HL-60/S4 (cell line): ENCODE data around the gene CHMP4A.

Experiments used
- in situ Hi-C: fragments of 300-500 bp; cut with MboI; formaldehyde crosslinking; loops from 2 replicates; pipeline ENCODE4 v1.14.3; 2022; ENCODE audit warnings: low sequenced_read_pairs

The CHMP4A gene

GRCh38 chr14:24212924-24213865, at the start of gene CHMP4A:
Gene CHMP4A, minus strand, starts transcription at chr14:24213488. Its CDS starts 49 bp downstream, at chr14:24213439.
- in situ Hi-C loops: no loop called here

GRCh38 chr14:24261969-24262327, 48.7 kb upstream of the CHMP4A start:
- in situ Hi-C loops: no loop called here

DNA sequence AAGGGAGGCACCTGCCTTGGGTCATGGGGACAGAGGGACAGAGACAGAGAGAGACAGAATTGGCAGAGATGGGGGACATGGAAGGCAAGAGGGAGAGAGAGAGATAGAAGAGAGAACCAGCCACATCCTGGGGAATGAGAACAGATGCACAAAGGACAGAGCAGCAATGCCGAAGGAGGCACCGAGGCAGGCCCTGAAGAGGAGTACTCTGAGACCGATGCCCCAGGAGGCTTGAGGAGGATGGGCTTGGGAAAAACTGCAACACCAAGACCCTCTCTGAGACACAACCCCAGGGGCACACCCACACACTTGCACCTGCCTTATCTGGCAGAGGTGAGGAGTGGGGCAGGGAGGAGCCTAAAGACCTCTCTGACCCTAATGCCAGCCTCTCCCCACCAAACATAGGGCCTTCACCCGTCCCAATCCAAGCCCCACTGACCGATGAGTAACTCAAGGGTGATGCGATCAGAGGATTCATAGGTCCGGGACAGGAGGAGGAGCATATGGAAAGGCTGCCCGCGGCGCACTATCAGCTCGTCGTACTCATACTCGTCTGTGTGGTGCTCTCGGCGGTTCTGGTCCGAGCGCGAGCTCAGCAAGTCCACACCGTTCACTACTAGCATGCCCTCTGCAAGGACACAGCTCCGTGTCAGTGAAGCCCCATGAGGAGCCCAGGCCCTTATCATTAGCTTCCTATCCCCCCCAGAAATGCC, 48.1 kb upstream of the CHMP4A start:
- in situ Hi-C loops: no loop called here

DNA sequence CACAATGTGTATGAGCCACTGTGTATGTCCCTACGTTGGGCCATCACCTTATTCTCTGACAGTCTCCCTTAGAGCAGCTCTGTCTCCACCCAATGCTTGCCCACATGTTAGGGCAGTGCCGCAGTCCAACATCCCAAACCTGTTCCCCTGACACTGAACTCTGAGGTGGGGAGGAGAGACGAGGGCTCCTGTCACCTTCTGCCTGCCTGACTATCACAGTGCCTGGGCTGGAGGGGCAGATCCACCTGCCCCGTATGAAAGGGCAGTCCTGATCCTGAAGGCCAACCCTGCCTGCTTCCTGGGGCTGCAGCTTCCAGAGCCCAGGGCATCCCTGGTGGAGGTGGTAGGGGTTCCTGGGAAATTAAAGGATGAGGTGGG, 47.5 kb upstream of the CHMP4A start:
- in situ Hi-C loops: no loop called here

- in situ Hi-C loops: no loop called here
These were observed 46.9 kb upstream of the CHMP4A start for GRCh38 chr14:24260026-24260779.

DNA sequence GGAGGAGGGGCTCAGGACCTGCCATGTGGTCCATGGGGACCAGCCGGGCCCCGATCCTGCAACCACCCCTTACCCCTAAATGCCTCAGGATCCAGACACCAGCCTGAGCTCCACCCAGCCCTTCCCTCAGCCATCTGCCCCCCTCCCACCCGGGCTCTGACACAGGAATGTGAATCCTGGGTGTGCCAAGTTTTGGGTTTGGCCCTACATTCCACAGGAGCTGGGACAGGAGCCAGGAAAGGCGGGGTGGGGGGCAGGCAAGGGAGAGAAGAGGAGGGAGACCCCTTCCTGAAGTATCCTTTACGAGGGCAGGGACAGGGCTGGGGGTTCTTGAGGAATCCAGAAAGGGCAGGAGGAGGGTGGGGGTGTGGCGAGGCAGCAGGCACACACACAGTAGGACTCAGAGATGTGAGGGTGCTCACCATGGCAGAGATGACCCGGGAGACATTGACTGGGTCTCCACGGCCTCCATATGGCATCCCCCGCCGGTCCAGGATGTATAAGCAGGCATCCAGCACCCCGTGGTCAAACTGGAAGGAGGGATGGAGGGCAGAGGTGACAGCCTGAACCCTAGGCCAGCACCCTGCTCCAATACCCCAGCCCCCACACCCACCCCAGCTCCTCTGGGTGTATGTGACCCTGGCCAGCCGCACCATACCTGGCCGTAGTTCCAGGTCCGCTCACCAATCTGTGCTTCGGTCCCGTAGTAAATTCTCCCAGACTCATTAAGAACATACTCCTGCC, 46.2 kb upstream of the CHMP4A start:
- in situ Hi-C loops: no loop called here

GRCh38 chr14:24258548-24259265, 45.4 kb upstream of the CHMP4A start:
- in situ Hi-C loops: no loop called here

- in situ Hi-C loops: no loop called here
These were observed 44.8 kb upstream of the CHMP4A start for GRCh38 chr14:24258119-24258518.

DNA sequence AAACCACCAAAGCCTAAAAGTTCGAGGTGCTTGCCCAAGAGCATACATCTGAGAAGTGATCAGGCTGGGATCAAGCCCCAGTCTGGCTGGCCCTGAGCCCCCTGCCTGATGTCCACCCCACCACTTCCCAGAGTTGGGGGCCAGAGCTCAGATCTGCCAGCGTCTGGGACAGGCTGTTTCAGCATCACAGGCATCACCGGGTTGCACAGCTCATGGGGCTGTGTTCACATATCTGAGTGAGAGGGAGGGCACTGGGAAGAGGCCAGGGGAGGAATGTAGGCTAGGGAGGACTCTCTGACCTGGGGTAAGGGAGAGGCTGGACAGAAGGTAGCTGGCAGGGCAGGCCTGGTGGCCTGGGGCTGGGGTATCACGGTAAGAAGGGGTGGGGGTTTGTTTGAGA, 43.7 kb upstream of the CHMP4A start:
- in situ Hi-C loops: no loop called here

DNA sequence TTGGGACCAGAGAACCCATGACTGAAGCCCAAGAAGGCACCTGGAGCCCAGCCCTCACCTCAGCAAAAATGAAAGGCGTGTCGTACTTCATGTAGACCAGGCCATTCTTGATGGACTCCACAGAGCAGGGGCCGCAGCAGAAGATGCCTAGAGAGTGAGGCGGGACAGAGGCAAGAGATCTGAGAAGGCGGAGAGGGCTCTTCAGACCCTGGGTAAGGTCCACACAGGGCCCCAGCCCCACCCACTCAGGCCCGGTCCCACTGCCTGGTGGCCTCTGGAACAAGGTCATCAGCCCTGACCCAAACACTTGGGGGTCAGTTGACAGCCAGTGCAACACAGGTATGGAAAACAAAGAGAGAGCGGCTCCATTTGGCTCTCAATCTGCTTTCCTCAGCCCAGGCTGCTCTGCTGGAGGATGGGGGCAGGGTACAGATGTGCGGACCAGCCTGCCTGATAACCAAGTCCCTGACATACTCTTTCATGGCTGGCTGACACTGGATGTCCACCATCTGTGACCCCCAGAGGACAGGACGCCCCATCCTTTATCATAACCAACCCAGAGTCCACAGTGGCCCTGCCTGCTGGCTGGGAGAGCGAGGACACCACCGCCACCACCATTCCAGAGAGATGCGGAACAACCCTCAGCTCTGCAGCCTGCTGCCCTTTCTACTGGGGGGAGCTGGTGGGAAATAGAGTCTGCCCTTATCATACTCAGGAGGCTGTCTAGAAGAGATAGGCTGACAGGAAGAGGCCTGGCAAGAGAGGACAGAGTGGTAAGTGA, 42.8 kb upstream of the CHMP4A start:
- in situ Hi-C loops: no loop called here

GRCh38 chr14:24255438-24255837, 42.1 kb upstream of the CHMP4A start:
- in situ Hi-C loops: no loop called here

DNA sequence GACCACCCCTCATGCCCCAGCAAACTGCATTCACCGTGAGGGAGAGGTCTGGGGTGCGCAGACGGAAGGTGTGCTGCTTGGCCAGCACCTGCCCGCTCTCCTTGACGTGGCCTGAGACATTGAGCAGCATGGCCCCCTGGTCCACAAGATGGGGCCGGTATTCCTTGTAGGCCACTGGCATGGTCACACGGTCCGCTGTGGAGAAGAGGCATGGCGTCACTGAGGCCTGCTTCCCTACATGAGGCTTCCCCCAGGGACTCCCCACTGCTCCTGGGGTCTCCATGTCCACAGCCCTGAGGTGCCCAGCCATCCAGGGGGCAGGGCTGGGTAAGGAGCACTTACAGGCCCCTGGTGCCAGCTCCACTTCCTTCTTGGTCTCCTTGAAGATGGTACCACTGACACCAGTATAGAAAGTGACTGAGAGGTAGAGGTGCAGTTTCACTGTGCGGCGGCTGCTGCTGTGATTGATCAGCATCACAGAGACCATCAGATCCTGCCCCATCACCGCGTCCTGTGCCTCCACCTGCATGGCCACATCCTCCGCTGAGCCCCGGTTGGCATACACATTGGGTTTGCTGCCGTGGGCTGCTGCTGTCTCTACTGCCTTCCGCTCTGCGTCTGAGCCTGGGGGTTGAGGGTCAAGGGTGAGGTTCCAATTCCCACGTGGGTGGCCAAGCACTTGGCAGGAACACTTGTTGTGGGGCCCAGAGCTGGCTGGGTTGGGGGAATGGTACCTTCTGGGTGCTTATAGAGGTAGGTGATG, 41.5 kb upstream of the CHMP4A start:
- in situ Hi-C loops: no loop called here

GRCh38 chr14:24253936-24254335, 40.6 kb upstream of the CHMP4A start:
- in situ Hi-C loops: no loop called here

DNA sequence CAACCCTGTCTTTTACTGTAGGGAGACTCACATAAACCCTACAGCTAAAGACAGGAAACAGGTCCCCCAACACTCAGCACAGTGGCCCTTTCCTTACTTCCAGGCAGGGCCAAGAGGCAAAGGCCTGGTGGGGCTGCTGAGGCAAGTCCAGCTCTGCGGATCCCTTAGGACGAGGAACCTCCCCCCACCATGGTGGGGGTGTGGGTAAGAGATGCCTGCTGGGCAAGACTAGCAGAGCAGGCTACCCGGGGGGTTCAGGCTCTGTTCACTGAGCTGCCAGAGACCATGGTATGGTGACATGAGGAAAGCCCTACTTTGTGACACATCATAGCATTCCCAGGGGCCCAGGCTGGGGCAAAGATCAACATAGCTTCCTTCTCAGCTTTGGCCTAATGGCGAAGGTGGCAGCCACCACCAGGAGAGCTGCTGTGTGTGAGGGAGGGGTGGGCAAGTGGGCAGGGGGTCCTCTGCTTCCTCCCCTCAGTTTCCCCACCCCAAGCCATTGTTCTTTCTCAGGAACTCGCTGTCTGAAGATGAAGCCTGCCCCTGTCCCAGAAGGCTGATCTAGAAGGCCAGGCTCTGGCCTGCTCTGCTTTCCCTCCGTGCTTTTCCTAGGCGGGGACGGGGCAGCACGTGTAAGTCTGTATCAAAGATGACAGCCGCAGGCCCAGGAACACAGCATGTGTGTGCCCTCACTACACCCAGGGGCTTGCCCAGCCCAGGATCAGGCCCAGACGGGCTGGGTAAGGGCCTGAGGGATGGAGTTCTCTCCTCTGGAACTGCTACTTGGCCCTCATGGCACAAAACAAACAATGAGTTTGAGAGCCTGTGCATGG, 39.2 kb upstream of the CHMP4A start:
- in situ Hi-C loops: no loop called here

DNA sequence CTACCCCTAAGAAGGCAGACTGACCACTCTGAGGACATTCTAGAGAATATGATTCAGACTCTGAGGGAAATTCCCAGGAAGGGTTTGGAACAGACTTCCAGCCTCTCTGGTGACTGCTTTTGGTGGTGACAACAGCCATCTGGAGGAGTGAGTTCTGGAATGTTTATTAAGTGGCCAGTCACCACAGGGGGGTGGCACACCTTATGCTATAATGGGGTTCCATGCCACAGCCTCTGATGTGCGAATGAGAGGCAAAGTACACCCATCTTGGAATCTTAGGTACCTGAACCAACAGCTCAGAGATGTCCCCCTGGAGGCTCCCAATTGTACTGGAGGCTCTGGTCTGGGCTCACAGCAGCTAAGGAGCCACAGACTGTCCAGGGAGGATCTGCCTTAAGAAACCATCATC, 38.6 kb upstream of the CHMP4A start:
- in situ Hi-C loops: no loop called here

GRCh38 chr14:24250354-24250753, 37.1 kb upstream of the CHMP4A start:
- in situ Hi-C loops: no loop called here

DNA sequence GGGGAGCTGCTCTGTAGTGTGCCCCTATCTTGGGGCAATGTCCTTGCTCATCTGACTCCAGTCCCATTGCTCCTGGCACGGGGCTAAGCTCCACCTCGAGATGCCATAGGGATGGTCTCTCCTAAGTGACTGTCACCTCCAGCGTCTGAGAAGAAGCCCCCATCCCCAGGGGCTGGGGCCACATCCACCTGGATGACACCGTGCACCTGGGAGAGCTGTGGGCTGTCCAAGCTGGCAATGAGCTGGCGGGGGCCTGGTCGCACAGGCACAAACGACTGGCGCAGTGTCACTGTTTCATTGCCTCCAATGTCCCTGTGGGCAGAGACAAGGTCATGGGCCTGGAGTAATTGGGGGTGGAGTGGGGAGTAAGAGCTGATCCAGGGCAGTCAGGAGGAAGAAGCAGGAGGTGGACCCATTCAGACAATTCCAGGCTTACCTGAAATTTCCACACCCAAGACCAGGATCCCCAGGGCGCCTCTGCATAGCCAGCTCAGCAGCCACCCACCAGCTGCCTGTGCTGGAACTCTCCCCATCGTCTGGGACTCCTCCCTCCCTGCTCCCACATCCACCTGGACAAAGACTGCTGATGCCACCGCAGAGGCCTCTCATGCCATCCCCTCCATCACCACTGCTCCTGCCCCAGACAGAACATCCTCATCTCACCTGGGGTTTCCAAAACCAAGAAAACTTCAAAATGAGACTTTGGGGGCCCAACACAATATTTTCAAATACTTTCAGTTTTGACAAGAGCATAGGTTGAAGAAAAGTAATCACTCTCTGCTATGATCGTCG, 36.1 kb upstream of the CHMP4A start:
- in situ Hi-C loops: loop anchor here (5.0 kb wide), 1 partner anchor 43 kb away; no protein-coding TSS in a partner anchor
